ENCODE data around the gene ELFN2.

The ELFN2 gene

DNA sequence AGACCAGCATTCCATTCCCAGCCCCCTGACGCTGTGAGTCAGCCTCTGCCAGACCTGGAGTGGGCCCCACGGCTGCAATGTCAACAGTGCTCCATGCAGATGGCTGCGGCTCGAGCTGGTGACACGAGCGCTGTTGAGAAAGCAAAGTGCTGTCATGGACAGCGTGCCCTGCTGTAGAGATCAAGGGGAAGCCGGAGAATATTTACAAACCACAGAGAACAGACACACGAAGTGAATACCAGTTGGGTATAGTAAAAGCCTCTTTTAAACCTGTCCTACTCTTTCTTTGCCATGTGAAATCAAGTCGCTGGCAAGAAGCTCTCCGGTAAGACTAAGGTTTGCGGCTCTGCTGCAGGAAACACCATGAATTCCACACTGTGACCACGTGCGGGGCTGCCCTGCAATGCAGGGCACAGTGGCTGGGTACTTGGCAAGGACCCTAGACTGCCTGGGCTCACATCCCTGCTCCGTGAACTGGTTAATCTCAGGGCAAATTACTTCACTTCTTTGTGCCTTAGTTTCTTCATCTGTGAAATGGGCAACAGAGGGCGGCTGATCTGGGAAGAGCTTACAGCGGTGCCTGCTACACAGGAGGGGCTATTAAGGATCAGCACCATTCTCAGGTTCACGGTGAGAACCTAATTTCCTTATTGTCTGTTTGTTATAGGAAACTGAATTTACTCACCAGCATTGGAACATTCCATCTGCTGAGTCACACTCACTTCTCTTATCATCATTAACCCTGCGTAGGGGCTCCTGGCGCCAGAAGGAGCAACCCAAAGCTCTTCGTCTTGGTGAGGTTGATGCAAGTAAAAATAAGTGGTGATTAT, 27.8 kb upstream of the ELFN2 start:
- DNase-seq, result no peak

DNA sequence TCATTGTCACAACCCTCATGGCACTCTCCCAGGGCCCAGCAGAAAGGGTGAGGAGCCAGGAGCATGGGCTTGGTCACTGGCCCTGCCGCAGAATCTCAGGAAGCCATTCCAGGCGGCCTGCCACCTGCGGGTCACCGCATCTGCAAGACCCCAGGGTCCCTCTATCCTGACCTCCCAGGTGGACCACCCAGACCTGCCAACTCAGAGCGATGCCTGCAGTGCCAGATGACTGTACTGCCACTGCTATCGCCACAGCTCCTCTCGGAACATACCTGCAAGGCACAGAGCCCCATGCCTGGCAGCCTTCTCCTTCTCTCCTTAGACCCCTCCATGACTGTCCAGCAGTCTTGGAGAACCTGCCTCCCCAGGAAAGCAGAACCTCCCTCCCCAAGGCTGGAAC, 26.4 kb upstream of the ELFN2 start:
- no peak for DNase-seq

DNA sequence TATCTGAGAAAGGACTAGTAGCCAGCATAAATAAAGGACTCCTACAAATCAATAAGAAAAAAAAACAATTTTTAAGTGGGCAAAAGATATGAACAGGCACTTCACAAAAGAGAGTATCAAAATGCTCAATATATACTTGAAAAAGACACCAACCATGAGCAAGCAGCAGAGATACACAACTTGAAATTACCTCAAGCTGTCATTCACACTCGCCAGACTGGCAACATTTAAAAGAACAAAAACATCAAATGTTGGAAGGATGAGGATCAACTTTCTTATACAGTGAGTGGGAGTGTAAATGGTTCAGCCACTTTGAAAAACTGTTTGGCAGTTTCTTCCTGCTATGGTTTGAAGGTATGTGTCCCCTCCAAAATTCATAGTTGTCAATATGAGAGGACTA, 23.9 kb upstream of the ELFN2 start:
- no peak for DNase-seq

DNA sequence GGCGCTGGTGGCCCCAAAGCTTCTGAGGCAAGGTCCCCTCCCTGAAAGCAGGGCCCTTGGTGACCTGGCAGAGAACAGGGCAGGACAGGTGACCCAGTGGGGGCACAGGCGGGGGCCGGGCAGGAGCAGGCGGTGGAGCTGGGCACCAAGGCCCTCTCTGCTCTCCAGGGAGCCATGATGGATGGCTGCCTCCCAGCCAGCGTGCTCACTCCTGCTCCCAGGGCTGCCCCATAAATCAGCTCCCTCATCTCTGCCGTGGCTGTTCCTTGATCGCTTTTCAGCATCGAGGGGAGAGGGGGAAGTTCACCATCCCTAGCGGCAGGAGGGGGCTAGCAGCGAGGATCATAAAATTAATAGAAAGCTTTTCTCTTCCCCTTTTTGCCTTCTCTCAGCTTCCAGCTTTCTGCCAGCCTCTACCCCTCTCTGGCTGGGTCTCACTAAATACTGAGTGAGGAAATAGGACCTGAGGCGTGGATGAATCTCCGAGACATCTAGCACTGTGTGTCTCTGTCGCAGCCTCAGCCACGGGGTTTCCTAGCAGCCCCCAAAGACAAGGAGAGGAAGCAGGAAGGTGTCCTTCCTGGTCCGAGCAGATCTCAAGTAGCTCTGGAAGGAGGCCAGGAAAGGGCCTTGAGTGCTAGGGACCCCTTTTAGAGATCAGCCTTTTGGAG, 22.2 kb upstream of the ELFN2 start:
- DNase-seq, result no peak

GRCh38 chr22:37448516-37449127, 21.3 kb upstream of the ELFN2 start:
- no peak for DNase-seq

DNA sequence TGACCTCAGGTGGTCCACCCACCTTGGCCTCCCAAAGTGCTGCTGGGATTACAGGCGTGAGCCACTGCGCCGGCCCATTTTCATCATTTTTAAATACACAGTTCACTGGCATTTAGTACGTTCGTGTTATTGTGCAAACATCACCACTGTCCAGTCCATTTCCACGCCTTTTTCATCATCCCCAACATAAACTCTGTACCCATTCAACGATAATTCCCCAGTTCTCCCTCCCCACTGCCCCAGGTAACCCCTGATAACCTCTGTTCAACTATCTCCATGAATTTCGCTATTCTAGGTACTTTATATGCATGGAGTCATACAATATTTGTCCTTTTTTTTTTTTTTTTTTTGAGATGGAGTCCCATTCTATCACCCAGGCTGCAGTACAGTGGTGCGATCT, 18.2 kb upstream of the ELFN2 start:
- no peak for DNase-seq

GRCh38 chr22:37443977-37444376, 16.7 kb upstream of the ELFN2 start:
- no peak for DNase-seq

- no peak for DNase-seq
Observed at GRCh38 chr22:37443086-37443485, 15.8 kb upstream of the ELFN2 start.

DNA sequence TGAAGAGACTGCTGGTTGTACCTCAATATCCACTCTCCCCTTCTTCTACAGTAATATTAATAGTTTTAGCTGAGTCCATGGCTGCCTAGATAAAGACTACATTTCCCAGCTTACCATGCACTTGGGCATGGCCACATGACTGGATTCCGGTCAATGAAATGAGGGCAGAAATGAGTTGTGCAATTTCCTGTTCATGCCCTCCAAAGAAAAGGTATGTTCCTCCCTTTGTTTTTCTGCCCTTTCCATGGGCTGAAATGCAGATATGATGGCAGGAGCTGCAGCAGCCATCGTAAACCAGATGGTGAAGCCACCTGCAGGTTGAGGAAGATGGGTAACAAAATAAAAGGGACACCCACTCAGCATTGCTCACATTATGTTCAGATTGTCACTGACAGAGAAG, 15.3 kb upstream of the ELFN2 start:
- DNase-seq, result no peak

GRCh38 chr22:37442135-37442534, 14.9 kb upstream of the ELFN2 start:
- no peak for DNase-seq

DNA sequence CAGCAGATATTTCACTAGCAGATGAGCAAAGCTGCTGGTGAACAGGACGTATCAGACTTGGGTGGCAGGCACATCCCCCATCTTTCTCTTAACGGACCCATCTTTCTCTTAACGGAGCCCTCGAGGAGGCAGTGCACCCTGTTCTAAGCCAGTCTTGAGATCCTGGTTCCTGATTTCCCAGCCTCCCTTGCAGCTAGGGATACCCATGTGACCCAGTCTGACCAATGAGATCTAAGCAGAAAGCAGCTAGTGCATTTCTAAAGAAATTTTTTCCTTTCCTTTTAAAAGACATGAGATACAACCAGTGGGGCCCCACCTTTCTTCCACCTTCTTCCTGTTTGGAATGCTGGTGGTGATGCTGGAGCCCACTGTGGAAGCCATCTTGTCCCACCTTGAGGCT, 13.6 kb upstream of the ELFN2 start:
- no peak for DNase-seq

DNA sequence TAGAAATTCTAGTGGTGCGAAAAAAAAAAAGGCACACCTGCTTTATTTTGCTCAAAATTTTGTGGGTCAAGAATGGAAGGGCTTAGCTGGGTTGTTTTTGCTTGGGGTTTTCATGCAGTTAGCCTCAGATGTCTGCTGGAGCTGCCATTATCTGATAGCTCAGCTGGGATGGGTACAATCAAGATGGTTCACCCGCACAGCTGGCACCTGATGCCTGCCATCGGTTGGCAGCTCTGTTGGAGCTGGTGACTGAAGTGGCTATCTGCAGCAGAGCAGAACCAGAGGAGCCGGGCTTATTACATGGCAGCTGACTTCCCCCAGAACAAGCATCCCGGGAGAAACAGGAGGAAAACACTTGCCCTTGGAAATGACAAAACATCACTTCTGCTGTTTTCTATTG, 12.1 kb upstream of the ELFN2 start:
- no peak for DNase-seq

GRCh38 chr22:37435970-37436603, 8.8 kb upstream of the ELFN2 start:
- DNase-seq, result no peak

- DNase-seq, result no peak
Observed at GRCh38 chr22:37433786-37434185, 6.5 kb upstream of the ELFN2 start.

GRCh38 chr22:37432708-37433054, 5.4 kb upstream of the ELFN2 start:
- no peak for DNase-seq

- DNase-seq, result no peak
Observed at GRCh38 chr22:37431801-37432707, 4.8 kb upstream of the ELFN2 start.

GRCh38 chr22:37431366-37431765, 4.1 kb upstream of the ELFN2 start:
- no peak for DNase-seq

- DNase-seq, result no peak
Observed at GRCh38 chr22:37430941-37431340, 3.7 kb upstream of the ELFN2 start.

GRCh38 chr22:37428649-37429586, 1.6 kb upstream of the ELFN2 start:
- DNase-seq, result peak; percentile 68

DNA sequence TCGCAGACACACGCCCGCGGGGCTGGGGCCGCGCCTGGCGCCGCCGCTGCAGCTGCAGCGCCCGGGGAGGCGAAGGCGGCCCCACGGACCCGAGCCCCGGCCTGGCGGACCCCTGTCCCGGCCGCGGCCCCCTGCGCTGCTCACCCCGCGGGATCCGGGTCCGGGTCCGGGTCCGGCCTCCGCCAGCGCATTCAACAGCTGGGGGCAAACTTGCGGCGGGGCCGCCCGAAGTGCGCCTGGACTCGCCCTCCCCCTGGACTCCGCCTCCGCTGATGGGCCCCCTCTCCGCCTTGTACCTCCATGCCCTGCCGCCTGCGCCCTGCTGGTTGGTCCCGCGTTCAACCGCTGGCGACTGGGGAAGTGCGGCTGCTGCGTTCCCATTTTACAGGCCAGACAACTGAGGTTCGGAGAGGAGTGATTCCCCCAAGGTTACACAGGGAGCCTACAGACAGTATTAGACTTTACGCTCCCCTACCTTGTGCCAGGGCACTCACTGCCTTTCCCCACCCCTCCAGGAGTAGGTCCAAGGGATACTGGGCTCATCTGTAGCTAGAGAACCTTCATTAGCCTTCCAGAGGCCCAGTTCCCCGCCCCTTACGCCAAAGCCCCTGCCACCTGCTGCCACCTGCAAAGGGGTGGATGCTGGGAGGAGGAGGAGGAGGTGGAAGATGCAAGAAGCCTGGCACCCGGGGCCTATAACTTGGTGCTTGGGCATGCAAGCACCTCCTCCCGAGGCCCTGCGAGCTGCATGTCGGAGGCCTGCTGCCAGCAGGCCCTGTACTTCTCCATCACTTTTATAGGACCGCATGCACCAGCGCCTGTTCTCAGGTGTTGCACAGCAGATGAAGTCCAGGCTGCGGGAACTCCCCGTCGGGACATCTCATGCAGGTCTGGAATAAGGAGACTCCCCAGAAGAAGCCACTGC, 694 bp upstream of the ELFN2 start:
- DNase-seq, result no peak

Measured in activated T-cell treated with anti-CD3 and anti-CD28 coated beads, Interleukin-2, amount 50 U/mL, for 1 hour (primary cell).